ENCODE results near the gene LTC4S. TPM values are rescaled to one million over a fixed set of nuclear protein-coding genes. Genes with fewer than 3 reads are reported as not detected.

The LTC4S gene
- total and polyA plus RNA-seq, 3 experiments from 2014 or later = 0.57 to 4.0 (median 1.0) TPM

GRCh38 chr5:179801304-179802206 is 7.8 kb downstream of the LTC4S start:
- peaks cover 36% of the 10 kb centered on the region for H3K4me1 ChIP-seq (ENCODE audit: insufficient read depth, low read length)
- peak; percentile 63 to 85 (median 71) for DNase-seq
- CTCF ChIA-PET = interaction anchor here (0.6 to 2.5 kb wide), 24 partner anchors 8 to 268 kb away, joined by 3 to 37 read pairs (median 4); partner anchors contain the start of genes LTC4S, SQSTM1 and TBC1D9B
- peaks cover 9% of the 10 kb centered on the region for H3K36me3 ChIP-seq (ENCODE audit: insufficient read depth, low read length)
- H3K27ac ChIP-seq (ENCODE audit: low read depth, low read length) = no peak overlapping the region
- Mint-ChIP-seq H3K9me3 (peaks cover 0 to 4% (median 0%) of the 10 kb centered on the region in 5 donors), H3K4me3 (peak overlapping the region in 3 of 7 donors; percentile 48 to 81 (median 53)), H3K4me1 (peaks cover 30 to 39% (median 34%) of the 10 kb centered on the region in 3 donors), H3K27me3 (no peaks in the 10 kb centered on the region), H3K36me3 (peaks cover 3 to 39% (median 5%) of the 10 kb centered on the region in 3 donors), H3K27ac (peak overlapping the region in 5 of 8 donors; percentile 45 to 79 (median 59))
- H3K4me3 ChIP-seq (ENCODE audit: low read length) = no peak overlapping the region
- H3K9me3 ChIP-seq (ENCODE audit: low read length) = no peaks in the 10 kb centered on the region
- no peaks in the 10 kb centered on the region for H3K27me3 ChIP-seq (ENCODE audit: insufficient read depth, low read length, poor library complexity, severe bottlenecking)
- POLR2A ChIA-PET = interaction anchor here (0.9 to 1.2 kb wide), 4 partner anchors 18 to 102 kb away, joined by 3 to 5 read pairs (median 4); partner anchors contain the start of gene MAML1

GRCh38 chr5:179802207-179802883 is 8.6 kb downstream of the LTC4S start:
- H3K27ac Mint-ChIP-seq = peak overlapping the region in 2 of 8 donors; percentile 45 to 51
- peak overlapping the region in 2 of 7 donors; percentile 52 to 81 for H3K4me3 Mint-ChIP-seq
- peaks cover 27 to 34% (median 28%) of the 10 kb centered on the region in 3 donors for H3K4me1 Mint-ChIP-seq
- ChIA-PET POLR2A (interaction anchor here (0.9 to 1.2 kb wide), 4 partner anchors 17 to 102 kb away, joined by 3 to 5 read pairs (median 4); partner anchors contain the start of gene MAML1), CTCF (interaction anchor here (0.6 to 2.5 kb wide), 24 partner anchors 9 to 267 kb away, joined by 3 to 37 read pairs (median 4); partner anchors contain the start of genes LTC4S, SQSTM1 and TBC1D9B)
- no peak overlapping the region for H3K27ac ChIP-seq (ENCODE audit: low read depth, low read length)
- peaks cover 9% of the 10 kb centered on the region for H3K36me3 ChIP-seq (ENCODE audit: insufficient read depth, low read length)
- H3K36me3 Mint-ChIP-seq = peaks cover 3 to 33% (median 5%) of the 10 kb centered on the region in 3 donors
- H3K27me3 ChIP-seq (ENCODE audit: insufficient read depth, low read length, poor library complexity, severe bottlenecking) = no peaks in the 10 kb centered on the region
- H3K4me1 ChIP-seq (ENCODE audit: insufficient read depth, low read length) = peaks cover 33% of the 10 kb centered on the region
- no peaks in the 10 kb centered on the region for H3K9me3 ChIP-seq (ENCODE audit: low read length)
- no peak overlapping the region for H3K4me3 ChIP-seq (ENCODE audit: low read length)
- peaks cover 0 to 4% (median 0%) of the 10 kb centered on the region in 5 donors for H3K9me3 Mint-ChIP-seq
- no peak for DNase-seq
- H3K27me3 Mint-ChIP-seq = no peaks in the 10 kb centered on the region

- H3K36me3 Mint-ChIP-seq = peaks cover 3 to 31% (median 5%) of the 10 kb centered on the region in 3 donors
- H3K9me3 Mint-ChIP-seq = peaks cover 0 to 4% (median 0%) of the 10 kb centered on the region in 5 donors
- no peak overlapping the region for H3K27ac Mint-ChIP-seq
- peaks cover 27 to 34% (median 28%) of the 10 kb centered on the region in 3 donors for H3K4me1 Mint-ChIP-seq
- H3K36me3 ChIP-seq (ENCODE audit: insufficient read depth, low read length) = peaks cover 9% of the 10 kb centered on the region
- no peak overlapping the region for H3K27ac ChIP-seq (ENCODE audit: low read depth, low read length)
- H3K27me3 ChIP-seq (ENCODE audit: insufficient read depth, low read length, poor library complexity, severe bottlenecking) = no peaks in the 10 kb centered on the region
- peak overlapping the region in 3 of 7 donors; percentile 19 to 52 (median 48) for H3K4me3 Mint-ChIP-seq
- H3K4me3 ChIP-seq (ENCODE audit: low read length) = no peak overlapping the region
- no peak for DNase-seq
- H3K27me3 Mint-ChIP-seq = no peaks in the 10 kb centered on the region
- peaks cover 33% of the 10 kb centered on the region for H3K4me1 ChIP-seq (ENCODE audit: insufficient read depth, low read length)
- ChIA-PET CTCF (interaction anchor here (0.9 to 2.5 kb wide), 11 partner anchors 9 to 104 kb away, joined by 3 to 37 read pairs (median 6); partner anchors contain the start of genes LTC4S, SQSTM1 and TBC1D9B), POLR2A (interaction anchor here (0.6 kb wide), 1 partner anchor 1058 kb away, joined by 3 read pairs; the partner anchor contains the start of gene ZFP62)
- H3K9me3 ChIP-seq (ENCODE audit: low read length) = no peaks in the 10 kb centered on the region
Observed at GRCh38 chr5:179802950-179803562, 9.3 kb downstream of the LTC4S start.

GRCh38 chr5:179803651-179804554 is 10.1 kb downstream of the LTC4S start:
- Histone ChIP-seq H3K36me3 (ENCODE audit: insufficient read depth, low read length) (peaks cover 1% of the 10 kb centered on the region), H3K27me3 (ENCODE audit: insufficient read depth, low read length, poor library complexity, severe bottlenecking) (no peaks in the 10 kb centered on the region), H3K27ac (ENCODE audit: low read depth, low read length) (no peak overlapping the region), H3K4me1 (ENCODE audit: insufficient read depth, low read length) (peaks cover 33% of the 10 kb centered on the region), H3K4me3 (ENCODE audit: low read length) (no peak overlapping the region), H3K9me3 (ENCODE audit: low read length) (no peaks in the 10 kb centered on the region)
- peak in 2 of 5 donors; percentile 41 to 48 for DNase-seq
- peak overlapping the region; percentile 82 to 95 (median 86) for H3K4me3 Mint-ChIP-seq
- ChIA-PET POLR2A (interaction anchor here (0.6 kb wide), 1 partner anchor 1057 kb away, joined by 3 read pairs; the partner anchor contains the start of gene ZFP62), CTCF (interaction anchor here (0.9 to 2.5 kb wide), 2 partner anchors 14 to 104 kb away, joined by 3 to 37 read pairs; partner anchors contain the start of gene TBC1D9B)
- no peaks in the 10 kb centered on the region for H3K27me3 Mint-ChIP-seq
- peaks cover 3 to 23% (median 5%) of the 10 kb centered on the region in 3 donors for H3K36me3 Mint-ChIP-seq
- peaks cover 0 to 4% (median 0%) of the 10 kb centered on the region in 5 donors for H3K9me3 Mint-ChIP-seq
- H3K27ac Mint-ChIP-seq = peak overlapping the region in 7 of 8 donors; percentile 9 to 75 (median 36)
- peaks cover 27 to 38% (median 28%) of the 10 kb centered on the region in 3 donors for H3K4me1 Mint-ChIP-seq

GRCh38 chr5:179804555-179804947 is 10.8 kb downstream of the LTC4S start:
- H3K9me3 ChIP-seq (ENCODE audit: low read length) = no peaks in the 10 kb centered on the region
- Mint-ChIP-seq H3K36me3 (peaks cover 3 to 17% (median 3%) of the 10 kb centered on the region in 3 donors), H3K9me3 (peaks cover 0 to 4% (median 0%) of the 10 kb centered on the region in 5 donors), H3K27me3 (no peaks in the 10 kb centered on the region), H3K4me3 (peak overlapping the region; percentile 82 to 95 (median 86)), H3K4me1 (peaks cover 27 to 38% (median 28%) of the 10 kb centered on the region in 3 donors), H3K27ac (peak overlapping the region in 4 of 8 donors; percentile 51 to 78 (median 73))
- peak overlapping the region; percentile 24 for H3K4me3 ChIP-seq (ENCODE audit: low read length)
- H3K36me3 ChIP-seq (ENCODE audit: insufficient read depth, low read length) = no peaks in the 10 kb centered on the region
- H3K4me1 ChIP-seq (ENCODE audit: insufficient read depth, low read length) = peaks cover 33% of the 10 kb centered on the region
- no peak for DNase-seq
- ChIA-PET CTCF (no interaction called here), POLR2A (no interaction called here)
- H3K27me3 ChIP-seq (ENCODE audit: insufficient read depth, low read length, poor library complexity, severe bottlenecking) = no peaks in the 10 kb centered on the region
- no peak overlapping the region for H3K27ac ChIP-seq (ENCODE audit: low read depth, low read length)

GRCh38 chr5:179805070-179805528 is 11.3 kb downstream of the LTC4S start:
- Mint-ChIP-seq H3K27ac (peak overlapping the region in 7 of 8 donors; percentile 51 to 86 (median 73)), H3K27me3 (no peaks in the 10 kb centered on the region), H3K36me3 (peaks cover 1 to 11% (median 3%) of the 10 kb centered on the region in 3 donors), H3K4me1 (peaks cover 27 to 38% (median 28%) of the 10 kb centered on the region in 3 donors), H3K9me3 (peaks cover 0 to 4% (median 0%) of the 10 kb centered on the region in 5 donors), H3K4me3 (peak overlapping the region; percentile 82 to 95 (median 86))
- Histone ChIP-seq H3K36me3 (ENCODE audit: insufficient read depth, low read length) (no peaks in the 10 kb centered on the region), H3K9me3 (ENCODE audit: low read length) (no peaks in the 10 kb centered on the region), H3K4me1 (ENCODE audit: insufficient read depth, low read length) (peaks cover 33% of the 10 kb centered on the region), H3K27ac (ENCODE audit: low read depth, low read length) (peak overlapping the region; percentile 54), H3K4me3 (ENCODE audit: low read length) (peak overlapping the region; percentile 24), H3K27me3 (ENCODE audit: insufficient read depth, low read length, poor library complexity, severe bottlenecking) (no peaks in the 10 kb centered on the region)
- ChIA-PET POLR2A (interaction anchor here (0.8 to 1.8 kb wide), 5 partner anchors 8 to 17 kb away, joined by 5 to 12 read pairs (median 5); partner anchors contain the start of genes LTC4S and SQSTM1), CTCF (interaction anchor here (0.9 to 1.0 kb wide), 3 partner anchors 8 to 102 kb away, joined by 3 to 4 read pairs (median 3); no protein-coding TSS in a partner anchor)
- DNase-seq = no peak

Data from CD8-positive, alpha-beta memory T cell (primary cell).